Right lobe of liver (tissue), 6 donors: ENCODE data around the gene TWF1. TPM values are rescaled to one million over a fixed set of nuclear protein-coding genes. Genes with fewer than 3 reads are reported as not detected.

Experiments used
- ATAC-seq, 4 donors: fragments of 200-7000 bp; cut with Tn5 transposase; one replicate each; pipeline ENCODE4 v1.9.1; 2020; ENCODE audit warnings: mild to moderate bottlenecking in 4 of 4, moderate library complexity in 4 of 4
- DNase-seq, 3 donors: peaks; one replicate each; pipeline ENCODE4 v3.0.0-alpha.2; 2020
- H3K27ac ChIP-seq, 3 donors: fragments of 200-600 bp; one replicate each; pipeline ENCODE4 v1.8.0; 2022
- H3K27me3 ChIP-seq, 2 donors: fragments of 200-600 bp; one replicate each; pipeline ENCODE4 v1.8.0; 2022
- H3K36me3 ChIP-seq, 4 donors: fragments of 200-600 bp; sonication (generic) in 1 of 4; one replicate each; pipeline versions ENCODE4 v1.5.1 to v1.8.0; 2017 to 2022; ENCODE audit warnings: control low read depth in 1 of 4
- H3K4me1 ChIP-seq, 4 donors: fragments of 200-600 bp; sonication (generic) in 1 of 4; one replicate each; pipeline versions ENCODE4 v1.5.1 to v1.8.0; 2017 to 2022; ENCODE audit warnings: control low read depth in 1 of 4
- H3K4me3 ChIP-seq, 3 donors: fragments of 200-600 bp; one replicate each; pipeline ENCODE4 v1.8.0; 2022
- H3K9me3 ChIP-seq, 4 donors: fragments of 200-600 bp; sonication (generic) in 1 of 4; one replicate each; pipeline versions ENCODE4 v1.5.1 to v1.8.0; 2017 to 2022; ENCODE audit warnings: control low read depth in 1 of 4
- CTCF ChIP-seq, 4 donors: fragments of 200-600 bp in 3 of 4; fragments of 450-650 bp in 1 of 4; IDR thresholded peaks; one replicate each; pipeline versions ENCODE4 v1.5.1 to v1.8.0; 2016 to 2022; ENCODE audit warnings: antibody characterized with exemption in 4 of 4, mild to moderate bottlenecking in 2 of 4
- POLR2A ChIP-seq: fragments of 450-650 bp; IDR thresholded peaks from one replicate; pipeline ENCODE4 v1.6.1; 2017; ENCODE audit warnings: antibody characterized with exemption, mild to moderate bottlenecking
- intact Hi-C, 2 donors: fragments of 100-400 bp; cut with DNase I; formaldehyde crosslinking; loops; one replicate each; pipeline versions ENCODE4 v1.11.2 to v1.14.1; 2022
- total RNA-seq, 6 experiments: library from RNA; depleted of rRNA in 2 of 6; stranded (reverse); fragments of >200 nt in 2 of 6; fragmentation: NEBNext Ultra II Directional in 3 of 6; extraction: Animal tissue kit (Norgen Biotek cat#: 25700) in 3 of 6; gene quantifications; one replicate each; pipeline versions ENCODE4 v1.1.0 to v1.2.4, GENCODE V29; 2016 to 2023
- donor health status: DM: no; HTN: yes; CAD: no.
- donor health status: DM: no; HTN: no; CAD: no.
- donor health status: DM: no; HTN: no; CAD: no.
- donor health status: DM: no; HTN: yes; CAD: no.
- donor health status: DM: no; HTN: yes; CAD: no.

TWF1 gene
- total RNA-seq, 6 experiments from 2014 or later = 28.6 to 52.9 (median 43.5) TPM

GRCh38 chr12:43766291-43766690, 39.8 kb downstream of the TWF1 start:
- peaks cover 0 to 2% (median 0%) of the 10 kb centered on the region in 4 donors for H3K4me1 ChIP-seq
- DNase-seq (no peak), ATAC-seq (no peak)
- no peak overlapping the region for H3K27ac ChIP-seq
- intact Hi-C loops = no loop called here
- H3K27me3 ChIP-seq = no peaks in the 10 kb centered on the region
- no peaks in the 10 kb centered on the region for H3K9me3 ChIP-seq
- no peak overlapping the region for H3K4me3 ChIP-seq
- TF ChIP-seq CTCF (IDR thresholded peaks at IDR 0.05) = no peak
- TF ChIP-seq POLR2A = no peak
- H3K36me3 ChIP-seq = peaks cover 0 to 3% (median 2%) of the 10 kb centered on the region in 4 donors

GRCh38 chr12:43764528-43764927, 41.6 kb downstream of the TWF1 start:
- TF ChIP-seq CTCF (IDR thresholded peaks at IDR 0.05) = no peak
- TF ChIP-seq POLR2A = no peak
- H3K27me3 ChIP-seq = no peaks in the 10 kb centered on the region
- intact Hi-C loops = no loop called here
- DNase-seq (no peak), ATAC-seq (no peak)
- no peak overlapping the region for H3K4me3 ChIP-seq
- H3K36me3 ChIP-seq = peaks cover 0 to 3% (median 0%) of the 10 kb centered on the region in 4 donors
- H3K27ac ChIP-seq = no peak overlapping the region
- no peaks in the 10 kb centered on the region for H3K9me3 ChIP-seq
- H3K4me1 ChIP-seq = peaks cover 0 to 17% (median 1%) of the 10 kb centered on the region in 4 donors

DNA sequence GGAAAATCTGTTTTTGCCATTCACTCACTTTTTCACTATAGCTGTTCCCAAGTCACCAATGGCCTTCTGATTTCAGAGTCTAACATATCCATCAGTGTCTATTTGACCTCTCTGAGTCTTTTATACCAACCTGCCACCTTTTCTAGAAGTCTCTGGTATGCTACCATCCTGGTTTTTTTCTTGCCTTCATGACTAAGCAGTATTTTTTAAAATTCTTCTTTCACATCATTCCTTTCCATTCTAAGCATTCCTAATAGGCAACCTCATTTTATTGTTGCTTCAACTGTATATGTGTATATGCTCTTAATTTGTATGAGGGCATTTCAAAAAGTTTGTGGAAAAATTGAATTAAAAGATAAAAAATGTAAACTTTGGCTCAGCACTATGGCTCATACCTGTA, 42.3 kb downstream of the TWF1 start:
- intact Hi-C loops = no loop called here
- H3K9me3 ChIP-seq = no peaks in the 10 kb centered on the region
- peaks cover 0 to 19% (median 2%) of the 10 kb centered on the region in 4 donors for H3K4me1 ChIP-seq
- H3K27ac ChIP-seq = no peak overlapping the region
- no peak for DNase-seq
- H3K36me3 ChIP-seq = no peaks in the 10 kb centered on the region
- TF ChIP-seq CTCF (IDR thresholded peaks at IDR 0.05) (no peak), POLR2A (no peak)
- no peak for ATAC-seq
- H3K4me3 ChIP-seq = no peak overlapping the region
- no peaks in the 10 kb centered on the region for H3K27me3 ChIP-seq

- Histone ChIP-seq H3K36me3 (no peaks in the 10 kb centered on the region), H3K27me3 (no peaks in the 10 kb centered on the region), H3K27ac (no peak overlapping the region), H3K9me3 (no peaks in the 10 kb centered on the region), H3K4me3 (no peak overlapping the region), H3K4me1 (peaks cover 0 to 24% (median 4%) of the 10 kb centered on the region in 4 donors)
- intact Hi-C loops = no loop called here
- ATAC-seq (no peak), DNase-seq (no peak)
- TF ChIP-seq CTCF (IDR thresholded peaks at IDR 0.05) (no peak), POLR2A (no peak)
Observed at GRCh38 chr12:43762596-43762995, 43.5 kb downstream of the TWF1 start.

- H3K9me3 ChIP-seq = no peaks in the 10 kb centered on the region
- DNase-seq (no peak), ATAC-seq (no peak)
- no peak overlapping the region for H3K27ac ChIP-seq
- H3K36me3 ChIP-seq = no peaks in the 10 kb centered on the region
- intact Hi-C loops = no loop called here
- no peaks in the 10 kb centered on the region for H3K27me3 ChIP-seq
- no peak for TF ChIP-seq CTCF (IDR thresholded peaks at IDR 0.05)
- no peak overlapping the region for H3K4me3 ChIP-seq
- peaks cover 0 to 25% (median 5%) of the 10 kb centered on the region in 4 donors for H3K4me1 ChIP-seq
Observed at GRCh38 chr12:43761500-43761899, 44.6 kb downstream of the TWF1 start.
